Measurements from ENCODE around the gene ATP5F1E. TPM values are rescaled to one million over a fixed set of nuclear protein-coding genes. Genes with fewer than 3 reads are reported as not detected.
"Not testable (repeated sequence)": the region's sequence is repeated elsewhere in the genome, so short reads cannot be mapped to it uniquely, and the experiment has no call there.

ATP5F1E gene
- total RNA-seq, 4 donors from 2014 or later: 13.3 to 57.8 (median 32.4) TPM

DNA sequence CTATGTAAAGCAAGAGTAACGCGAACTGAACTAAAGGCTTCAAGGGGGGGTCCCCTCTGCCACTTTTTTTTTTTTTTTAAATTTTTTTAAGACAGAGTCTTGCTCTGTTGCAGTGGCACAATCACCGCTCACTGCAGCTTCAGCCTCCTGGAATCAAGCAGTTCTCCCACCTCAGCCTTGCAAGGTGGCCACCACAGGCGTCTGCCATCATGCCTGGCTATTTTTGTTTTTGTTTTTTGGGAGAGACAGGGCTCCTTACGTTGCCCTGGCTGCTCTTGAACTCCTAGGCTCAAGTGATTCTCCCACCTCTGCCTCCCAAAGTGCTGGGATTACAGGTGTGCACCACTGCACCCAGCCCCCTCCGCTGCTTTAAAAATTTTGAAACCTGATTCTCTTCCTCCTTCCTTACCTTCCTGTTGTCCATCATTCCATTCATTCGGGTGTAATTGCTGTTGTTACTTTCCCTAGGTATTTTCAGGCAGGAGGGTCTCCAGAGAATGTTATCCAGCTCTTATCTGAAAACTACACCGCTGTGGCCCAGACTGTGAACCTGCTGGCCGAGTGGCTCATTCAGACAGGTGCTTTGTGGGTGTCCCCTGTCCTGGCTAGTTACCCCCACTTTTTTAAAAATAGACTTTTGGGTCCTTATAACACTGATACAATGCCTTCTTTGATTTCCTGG lies 45.7 kb downstream of the ATP5F1E start:
- WGBS, 2 donors: 79 to 82% methylated on average over 9 of the region's 9 CpGs
- Histone ChIP-seq H3K36me3 (peaks cover 31 to 36% of the 10 kb centered on the region in 2 donors), H3K4me3 (replicated peaks in 1 of 3) (no peak overlapping the region), H3K4me1 (peaks cover 62 to 68% of the 10 kb centered on the region in 2 donors), H3K9me3 (no peaks in the 10 kb centered on the region), H3K27ac (peak overlapping the region; percentile 61 to 87 (median 71)), H3K27me3 (no peaks in the 10 kb centered on the region)
- TF ChIP-seq, protein P1, sequence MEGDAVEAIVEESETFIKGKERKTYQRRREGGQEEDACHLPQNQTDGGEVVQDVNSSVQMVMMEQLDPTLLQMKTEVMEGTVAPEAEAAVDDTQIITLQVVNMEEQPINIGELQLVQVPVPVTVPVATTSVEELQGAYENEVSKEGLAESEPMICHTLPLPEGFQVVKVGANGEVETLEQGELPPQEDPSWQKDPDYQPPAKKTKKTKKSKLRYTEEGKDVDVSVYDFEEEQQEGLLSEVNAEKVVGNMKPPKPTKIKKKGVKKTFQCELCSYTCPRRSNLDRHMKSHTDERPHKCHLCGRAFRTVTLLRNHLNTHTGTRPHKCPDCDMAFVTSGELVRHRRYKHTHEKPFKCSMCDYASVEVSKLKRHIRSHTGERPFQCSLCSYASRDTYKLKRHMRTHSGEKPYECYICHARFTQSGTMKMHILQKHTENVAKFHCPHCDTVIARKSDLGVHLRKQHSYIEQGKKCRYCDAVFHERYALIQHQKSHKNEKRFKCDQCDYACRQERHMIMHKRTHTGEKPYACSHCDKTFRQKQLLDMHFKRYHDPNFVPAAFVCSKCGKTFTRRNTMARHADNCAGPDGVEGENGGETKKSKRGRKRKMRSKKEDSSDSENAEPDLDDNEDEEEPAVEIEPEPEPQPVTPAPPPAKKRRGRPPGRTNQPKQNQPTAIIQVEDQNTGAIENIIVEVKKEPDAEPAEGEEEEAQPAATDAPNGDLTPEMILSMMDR (IDR thresholded peaks at IDR 0.05): no peak
- TF ChIP-seq POLR2A (IDR thresholded peaks at IDR 0.05): no peak
- no peak for DNase-seq
- intact Hi-C loops (cut with DNase I): loop anchor here (10.0 kb wide), 1 partner anchor 48 kb away; the partner anchor contains the start of gene ATP5F1E

DNA sequence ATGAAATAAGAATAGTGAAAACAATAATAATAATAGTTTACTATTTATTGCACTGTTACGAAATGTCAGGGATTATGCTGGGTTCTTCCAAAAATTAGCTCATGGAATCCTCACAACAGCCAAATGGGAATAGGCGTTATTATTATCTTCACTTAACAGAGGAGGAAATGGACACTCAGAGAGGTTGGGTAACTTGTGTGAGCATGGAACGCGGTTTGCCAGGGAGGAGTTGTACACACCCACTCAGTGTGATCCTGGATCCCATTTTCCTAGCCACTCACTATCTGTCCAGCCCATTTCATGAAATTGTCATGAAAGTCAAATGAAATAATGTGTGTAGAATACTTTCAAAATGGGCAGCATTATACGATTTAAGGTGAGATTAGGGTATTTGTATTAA lies 46.5 kb downstream of the ATP5F1E start:
- no peak for DNase-seq
- no peaks in the 10 kb centered on the region for H3K9me3 ChIP-seq
- intact Hi-C loops (cut with DNase I): loop anchor here (10.0 kb wide), 1 partner anchor 49 kb away; the partner anchor contains the start of gene ATP5F1E
- WGBS, 2 donors: 69 to 80% methylated on average over 5 of the region's 5 CpGs
- H3K27me3 ChIP-seq: no peaks in the 10 kb centered on the region
- peaks cover 62 to 68% of the 10 kb centered on the region in 2 donors for H3K4me1 ChIP-seq
- H3K4me3 ChIP-seq (replicated peaks in 1 of 3): no peak overlapping the region
- H3K36me3 ChIP-seq: peaks cover 24 to 28% of the 10 kb centered on the region in 2 donors
- peak overlapping the region in 2 of 3 donors; percentile 71 to 87 for H3K27ac ChIP-seq
- TF ChIP-seq, protein P1 (IDR thresholded peaks at IDR 0.05): no peak
- no peak for TF ChIP-seq POLR2A (IDR thresholded peaks at IDR 0.05)

DNA sequence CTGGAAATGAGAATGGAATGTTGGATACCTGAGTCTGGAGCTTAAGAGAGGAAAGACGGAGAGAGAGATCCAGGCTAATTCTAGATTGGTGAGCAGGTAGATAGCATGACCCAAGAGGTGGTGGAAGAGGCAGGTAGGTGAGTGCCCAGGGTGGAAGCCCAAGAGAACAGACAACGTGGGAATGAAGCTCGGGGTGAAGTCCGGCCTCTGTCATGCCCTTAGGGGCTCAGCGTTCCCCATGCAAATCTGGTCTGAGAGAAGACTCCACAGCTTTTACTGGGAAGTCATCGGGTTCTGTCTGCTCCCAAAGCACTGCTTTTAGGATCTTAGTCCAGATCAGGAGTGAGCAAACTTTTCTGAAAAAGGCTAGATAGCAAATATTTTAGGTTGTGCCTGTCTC lies 47.4 kb downstream of the ATP5F1E start:
- no peaks in the 10 kb centered on the region for H3K9me3 ChIP-seq
- DNase-seq: no peak
- H3K27me3 ChIP-seq: no peaks in the 10 kb centered on the region
- H3K4me1 ChIP-seq: peaks cover 59 to 62% of the 10 kb centered on the region in 2 donors
- TF ChIP-seq, protein P1 (IDR thresholded peaks at IDR 0.05): no peak
- no peak for TF ChIP-seq POLR2A (IDR thresholded peaks at IDR 0.05)
- peaks cover 19 to 23% of the 10 kb centered on the region in 2 donors for H3K36me3 ChIP-seq
- 87 to 89% methylated on average over 6 of the region's 6 CpGs for WGBS, 2 donors
- intact Hi-C loops (cut with DNase I): loop anchor here (10.0 kb wide), 1 partner anchor 50 kb away; the partner anchor contains the start of gene ATP5F1E
- no peak overlapping the region for H3K4me3 ChIP-seq (replicated peaks in 1 of 3)
- H3K27ac ChIP-seq: peak overlapping the region in 2 of 3 donors; percentile 7 to 87

DNA sequence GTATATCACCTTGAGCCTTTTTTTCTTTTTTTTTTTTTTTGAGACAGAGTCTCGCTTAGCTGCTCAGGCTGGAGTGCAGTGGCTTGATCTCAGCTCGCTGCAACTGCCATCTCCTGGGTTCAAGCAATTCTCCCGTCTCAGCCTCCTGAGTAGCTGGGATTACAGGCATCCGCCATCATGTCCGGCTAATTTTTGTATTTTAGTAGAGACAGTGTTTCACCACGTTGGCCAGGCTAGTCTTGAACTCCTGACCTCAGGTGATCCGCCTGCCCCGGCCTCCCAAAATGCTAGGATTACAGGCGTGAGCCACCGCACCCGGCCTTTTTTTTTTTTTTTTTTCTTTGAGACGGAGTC lies 49.0 kb downstream of the ATP5F1E start:
- 96 to 97% methylated on average over 12 of the region's 12 CpGs for WGBS, 2 donors
- Histone ChIP-seq H3K4me1 (peaks cover 50 to 54% of the 10 kb centered on the region in 2 donors), H3K36me3 (peaks cover 6 to 12% of the 10 kb centered on the region in 2 donors), H3K27ac (peak overlapping the region in 1 of 3 donors; percentile 21)
- not testable (repeated sequence) for H3K4me3 ChIP-seq (replicated peaks in 1 of 3); H3K27me3 ChIP-seq; H3K9me3 ChIP-seq; DNase-seq
- intact Hi-C loops (cut with DNase I): loop anchor here (10.0 kb wide), 1 partner anchor 52 kb away; the partner anchor contains the start of gene ATP5F1E

DNA sequence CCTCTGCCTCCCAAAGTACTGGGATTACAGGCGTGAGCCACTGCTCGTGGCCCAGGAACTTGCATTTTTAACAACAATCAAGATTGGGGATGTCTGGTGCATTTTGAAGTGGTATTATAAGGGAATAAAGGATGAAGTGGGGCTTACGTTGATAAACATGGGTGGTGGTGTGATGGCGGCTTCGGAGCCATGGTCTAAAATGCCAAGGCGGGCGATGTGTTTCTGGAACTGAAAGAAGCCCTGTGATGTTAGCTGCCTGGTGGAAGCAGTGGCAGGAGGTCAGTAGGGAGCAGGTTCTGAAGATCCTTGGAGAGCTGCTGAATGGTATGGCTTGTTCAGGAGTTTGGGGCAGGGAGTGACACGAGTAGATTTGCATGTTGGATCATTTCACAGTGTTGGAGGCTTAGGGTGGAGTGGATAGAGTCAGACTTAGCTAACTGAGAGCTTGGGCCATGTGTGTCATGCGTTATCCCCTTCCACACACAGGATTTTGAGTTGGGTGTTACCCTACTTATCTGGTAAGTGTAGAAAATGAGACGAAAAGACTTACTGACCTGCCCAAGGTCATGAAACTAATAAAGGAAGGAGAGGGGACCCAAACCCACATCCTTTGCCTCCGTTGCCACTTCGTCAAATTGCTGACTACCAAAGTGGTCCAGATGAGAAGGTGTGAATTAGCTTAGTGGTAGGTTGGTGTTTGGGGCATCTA lies 49.6 kb downstream of the ATP5F1E start:
- Histone ChIP-seq H3K27me3 (no peaks in the 10 kb centered on the region), H3K4me3 (replicated peaks in 1 of 3) (peak overlapping the region in 1 of 3 donors; percentile 65), H3K4me1 (peaks cover 47 to 48% of the 10 kb centered on the region in 2 donors), H3K36me3 (peaks cover under 1 to 6% of the 10 kb centered on the region in 2 donors), H3K27ac (peak overlapping the region in 2 of 3 donors; percentile 12 to 83), H3K9me3 (no peaks in the 10 kb centered on the region)
- intact Hi-C loops (cut with DNase I): loop anchor here (10.0 kb wide), 1 partner anchor 52 kb away; the partner anchor contains the start of gene ATP5F1E
- TF ChIP-seq, protein P1 (IDR thresholded peaks at IDR 0.05): no peak
- TF ChIP-seq POLR2A (IDR thresholded peaks at IDR 0.05): no peak
- no peak for DNase-seq
- 84 to 92% methylated on average over 12 of the region's 12 CpGs for WGBS, 2 donors
